Measurements from ENCODE around the gene H19.

GRCh38 chr11:1952806-1953482, 44.7 kb downstream of the H19 start:
- TF ChIP-seq EZH2 (IDR thresholded peaks at IDR 0.05; ENCODE audit: borderline replicate concordance, low read length) = no peak
- no peak for TF ChIP-seq CTCF (IDR thresholded peaks at IDR 0.05; ENCODE audit: low read length)

Measured in OCI-LY1 (cell line).